NCI-H1092 (cell line): ENCODE measurements around the gene SPOCK1.
A peak's percentile ranks its signal among the peaks of the same experiment; 100 is the strongest.
"Not testable (repeated sequence)": the region's sequence is repeated elsewhere in the genome, so short reads cannot be mapped to it uniquely, and the experiment has no call there.

Source experiments
- DNase-seq: peaks from one replicate; lab custom pipeline; 2025; lab: John Stamatoyannopoulos, UW

SPOCK1 gene

DNA sequence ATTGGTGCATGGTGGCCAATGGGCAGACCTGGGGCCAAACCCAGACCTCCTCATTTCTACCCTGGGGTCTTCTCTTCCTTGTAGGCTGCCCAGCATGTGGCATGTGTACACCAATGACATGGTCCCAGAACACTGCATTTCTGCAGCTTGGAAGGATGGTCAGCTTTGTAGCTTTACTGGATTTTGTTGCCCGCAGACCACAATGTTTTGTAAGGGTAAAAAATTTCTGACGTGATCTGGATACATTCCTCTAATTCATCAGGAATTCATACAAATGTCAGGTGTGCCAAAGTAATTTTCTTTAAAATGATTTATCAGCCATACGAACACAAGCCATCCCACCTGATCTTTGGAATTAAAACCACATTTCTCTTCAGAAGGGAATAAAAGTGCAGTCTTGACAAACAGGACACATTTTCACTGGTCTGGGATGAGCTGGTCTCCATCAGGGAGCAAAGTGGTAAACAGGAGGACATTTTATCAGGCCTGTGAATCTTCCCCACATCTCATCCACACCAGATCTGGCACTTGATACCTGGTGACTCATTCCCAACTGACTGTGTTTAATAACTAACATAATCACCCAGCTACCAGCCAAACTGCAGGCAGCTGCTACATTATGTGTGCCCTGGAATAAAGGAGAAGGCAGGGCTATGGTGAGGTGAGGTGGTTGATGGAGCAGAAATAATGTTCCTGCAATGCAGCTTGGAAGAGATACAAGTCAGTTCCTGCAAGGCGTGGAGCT is 103.9 kb downstream of the SPOCK1 start:
- DNase-seq, result peak; percentile 10

DNA sequence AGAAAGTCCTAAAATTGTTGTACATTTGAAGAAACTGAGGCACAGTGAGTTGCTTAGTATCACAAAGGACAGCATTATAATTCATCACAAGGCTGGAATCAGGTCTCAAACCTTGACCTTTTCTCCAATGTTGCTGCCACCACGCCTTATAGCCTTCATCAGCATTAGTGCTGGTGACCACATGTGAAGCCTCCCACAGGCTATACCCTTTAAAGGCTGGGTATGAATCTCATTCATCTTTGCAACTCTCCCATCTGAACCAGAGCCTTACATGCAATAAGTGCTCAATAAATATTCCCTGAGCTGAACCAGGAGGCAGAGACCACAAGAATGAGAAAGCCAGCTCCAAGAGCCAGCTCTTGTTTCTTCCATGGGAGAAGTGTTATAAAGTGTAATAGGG is 104.7 kb downstream of the SPOCK1 start:
- no peak for DNase-seq

DNA sequence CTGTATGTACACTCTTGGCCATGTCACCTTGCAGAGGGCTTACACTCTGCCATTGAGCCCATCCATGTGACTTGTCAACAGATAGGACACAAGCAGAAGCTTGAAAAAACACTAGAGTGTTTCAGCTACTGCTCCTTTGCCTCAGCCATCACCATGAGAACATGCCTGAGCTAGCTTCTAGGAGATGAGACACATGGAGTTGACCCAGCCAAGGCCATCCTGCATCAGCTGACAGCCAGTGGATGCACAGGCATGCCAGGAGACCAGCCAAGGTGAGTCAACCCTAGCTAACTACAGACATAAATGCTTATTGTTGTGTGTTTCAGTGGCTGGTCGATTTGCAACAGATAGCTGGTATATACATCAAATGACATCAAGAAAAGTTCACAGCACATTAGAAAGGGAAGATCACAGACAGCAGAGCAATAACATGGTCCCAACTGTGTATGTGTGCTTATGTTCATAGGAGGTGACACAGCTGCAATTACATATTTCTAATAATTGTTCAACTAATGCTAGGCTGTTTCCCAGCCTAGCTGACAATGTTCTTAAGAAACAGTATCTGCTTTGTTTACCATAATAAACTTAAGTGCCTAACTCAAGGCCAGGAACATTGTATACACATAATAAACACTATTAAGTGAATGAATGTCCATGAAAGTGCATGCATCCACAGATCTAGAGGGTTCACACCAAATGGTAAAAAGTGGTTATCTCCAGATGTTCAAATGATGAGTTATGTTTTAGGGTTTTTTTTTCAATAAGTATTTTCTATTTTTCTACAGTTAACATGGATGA is 105.7 kb downstream of the SPOCK1 start:
- no peak for DNase-seq

DNA sequence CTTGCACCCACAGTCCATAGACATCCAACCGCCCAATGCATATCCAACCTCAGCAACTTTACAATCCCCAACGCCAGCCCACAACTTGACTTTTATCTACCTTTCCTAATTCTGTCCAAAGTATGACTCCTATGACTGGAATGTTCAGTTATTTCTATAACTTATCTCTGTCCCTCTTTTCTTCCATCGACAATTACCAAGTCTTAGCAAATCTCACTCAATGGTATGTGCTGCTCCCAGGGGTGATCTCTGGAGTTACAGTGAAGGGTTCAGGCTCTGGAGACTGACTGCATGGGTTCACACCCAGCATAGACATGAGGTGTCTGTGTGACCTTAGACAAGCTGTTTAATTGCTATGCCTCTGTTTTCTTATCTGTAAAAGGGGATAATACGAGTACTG is 106.9 kb downstream of the SPOCK1 start:
- no peak for DNase-seq

DNA sequence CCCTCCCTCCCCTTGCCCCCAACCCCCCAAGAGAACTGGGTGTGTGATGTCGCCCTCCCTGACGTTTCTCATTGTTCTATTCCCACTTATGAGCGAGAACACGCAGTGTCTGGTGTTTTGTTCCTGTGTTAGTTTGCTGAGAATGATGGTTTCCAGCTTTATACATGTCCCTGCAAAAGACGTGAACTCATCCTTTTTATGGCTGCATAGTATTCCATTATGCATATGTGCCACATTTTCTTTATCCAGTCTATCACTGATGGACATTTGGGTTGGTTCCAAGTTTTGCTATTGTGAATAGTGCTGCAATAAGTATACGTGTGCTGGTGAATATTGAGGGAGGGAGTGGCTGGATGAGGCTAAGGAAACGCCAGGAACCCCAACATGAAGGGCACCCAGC is 108.1 kb downstream of the SPOCK1 start:
- not testable (repeated sequence) for DNase-seq

DNA sequence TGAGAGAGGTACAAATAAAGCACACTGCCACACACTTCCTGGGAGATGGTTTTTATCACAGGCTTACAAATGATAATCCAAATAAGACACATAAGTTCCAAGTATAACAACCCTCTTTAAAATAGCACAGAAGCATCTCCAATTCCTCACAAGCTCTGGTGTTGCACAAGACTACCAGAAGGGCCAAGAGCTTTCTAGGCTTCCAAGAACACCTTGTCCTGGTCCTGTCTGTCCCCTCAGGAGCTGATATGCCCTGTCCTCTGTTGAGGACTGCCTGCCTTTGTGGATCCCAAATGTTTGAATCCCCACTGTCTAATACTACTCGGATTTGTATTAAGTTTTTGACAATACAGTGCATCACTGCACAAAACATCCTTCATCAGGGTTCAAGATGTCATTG is 110.1 kb downstream of the SPOCK1 start:
- DNase-seq, result no peak

DNA sequence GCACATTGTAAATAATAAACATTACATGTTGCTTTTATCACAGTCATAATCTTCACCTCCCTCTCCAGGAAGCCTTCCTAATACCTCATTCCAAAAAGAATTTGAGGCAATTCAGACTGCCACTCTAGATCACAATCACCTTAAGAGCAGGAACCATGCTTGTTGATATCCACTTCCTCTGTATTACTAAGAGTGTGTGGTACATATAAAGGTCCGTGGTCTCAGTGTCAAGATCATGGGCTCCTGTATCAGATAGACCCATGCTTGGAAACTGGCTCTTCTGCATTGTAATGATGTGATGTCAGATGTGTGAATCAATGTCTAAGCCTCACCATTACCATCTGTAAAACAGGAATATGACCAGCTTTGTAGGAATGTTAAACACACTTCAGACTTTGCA is 114.1 kb downstream of the SPOCK1 start:
- DNase-seq, result no peak

DNA sequence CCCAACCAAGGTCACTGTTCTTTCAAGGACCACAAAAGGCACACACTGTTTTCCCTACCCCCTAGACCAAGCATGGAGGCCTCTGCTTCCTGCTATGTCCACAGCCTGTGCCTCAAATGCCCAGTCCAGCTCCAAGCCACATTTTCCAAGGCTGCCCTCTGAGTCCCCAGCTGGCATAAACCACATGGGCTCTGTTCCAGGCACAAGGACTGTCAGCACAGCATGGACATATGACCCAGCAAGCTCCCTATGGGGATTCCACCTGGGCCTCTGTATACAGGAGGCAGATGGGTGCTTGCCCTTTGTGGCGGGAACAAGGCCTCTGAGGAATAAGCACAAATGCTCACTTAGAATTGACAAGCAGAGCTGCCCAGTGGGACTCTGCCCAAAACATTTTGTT is 115.2 kb downstream of the SPOCK1 start:
- no peak for DNase-seq

DNA sequence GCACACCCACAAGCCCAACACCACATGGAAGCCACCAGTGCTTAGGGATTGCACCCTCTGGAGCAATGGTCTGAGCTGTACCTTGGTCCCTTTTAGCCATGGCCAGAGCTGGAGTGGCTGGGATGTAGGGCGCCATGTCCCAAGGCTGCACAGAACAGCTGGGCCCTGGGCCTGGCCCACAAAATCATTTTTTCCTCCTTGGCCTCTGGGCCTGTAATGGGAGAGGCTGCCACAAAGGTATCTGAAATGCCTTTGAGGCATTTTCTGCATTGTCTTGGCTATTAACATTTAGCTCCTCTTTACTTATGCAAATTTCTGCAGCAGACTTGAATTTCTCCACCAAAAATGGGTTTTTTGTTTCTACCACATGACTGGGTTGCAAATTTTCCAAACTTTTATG is 117.6 kb downstream of the SPOCK1 start:
- DNase-seq, result no peak

DNA sequence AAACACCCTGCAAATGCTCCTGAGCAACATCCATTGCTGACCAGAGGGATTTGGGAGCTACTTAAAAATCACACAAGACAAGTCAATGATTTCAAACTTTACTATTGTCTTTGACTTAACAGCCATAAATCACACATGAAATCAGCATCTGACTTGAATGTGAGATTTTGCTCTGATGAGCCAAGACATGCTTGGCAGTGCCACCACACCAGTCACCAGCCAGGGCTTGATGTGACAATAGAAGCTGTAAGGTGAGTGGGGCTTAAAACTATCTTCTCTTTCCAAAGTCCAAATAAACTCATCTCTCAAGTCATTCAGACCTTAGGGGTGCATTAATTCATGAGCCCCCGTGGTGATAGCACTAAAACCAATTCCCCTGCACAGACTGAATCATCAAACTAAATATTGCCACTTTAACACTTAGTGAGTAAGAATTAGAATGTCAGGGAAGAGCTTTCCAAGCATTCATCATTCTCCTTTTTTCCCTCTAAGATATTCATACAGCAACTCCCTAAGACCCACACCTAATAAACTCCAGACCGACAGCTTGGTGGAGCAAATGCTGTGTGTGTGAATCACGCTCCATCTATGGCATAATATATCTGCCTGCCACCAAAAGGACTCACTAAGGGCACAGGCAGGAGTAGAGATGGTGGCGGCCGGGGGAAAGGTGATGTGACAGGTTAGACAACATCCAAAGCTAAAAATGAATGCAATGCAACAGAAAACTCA is 119.4 kb downstream of the SPOCK1 start:
- no peak for DNase-seq

DNA sequence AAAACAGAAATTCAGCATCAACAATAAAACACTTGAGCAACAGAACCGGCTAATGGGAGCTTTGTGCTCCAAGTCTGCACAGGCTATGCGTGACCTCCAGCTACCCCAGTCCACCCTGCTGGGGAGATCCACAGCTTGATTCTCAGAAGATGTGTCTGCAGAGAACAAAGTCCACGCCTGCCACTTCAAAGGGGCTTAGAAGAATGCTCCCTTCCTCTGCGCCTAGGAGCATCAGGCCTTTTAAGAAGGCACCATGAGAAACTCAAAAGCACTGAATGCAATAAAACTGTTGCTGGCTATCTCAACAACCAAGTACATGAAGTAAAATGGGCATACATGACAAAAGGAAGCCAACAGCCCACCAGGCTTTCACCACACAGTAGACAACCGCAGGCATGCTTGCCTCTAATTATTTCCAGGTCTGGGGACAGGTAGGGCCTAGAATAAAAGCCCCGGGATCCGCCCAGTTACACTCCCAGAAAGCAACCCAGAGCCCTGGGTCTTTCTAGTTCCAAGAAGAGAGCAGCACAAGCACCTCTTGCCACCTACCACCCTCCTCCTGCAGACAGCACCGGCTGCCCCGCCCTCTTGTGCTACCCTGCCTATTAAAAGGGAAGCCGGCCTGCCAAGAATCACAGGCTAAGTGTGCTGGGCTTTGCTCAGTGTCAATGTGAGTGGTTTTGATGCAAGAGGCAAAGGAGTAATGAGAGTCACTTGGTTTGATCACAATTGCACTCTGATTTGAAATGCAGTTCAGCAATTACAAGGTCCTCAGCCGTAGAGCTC is 123.2 kb downstream of the SPOCK1 start:
- peak; percentile 89 for DNase-seq

DNA sequence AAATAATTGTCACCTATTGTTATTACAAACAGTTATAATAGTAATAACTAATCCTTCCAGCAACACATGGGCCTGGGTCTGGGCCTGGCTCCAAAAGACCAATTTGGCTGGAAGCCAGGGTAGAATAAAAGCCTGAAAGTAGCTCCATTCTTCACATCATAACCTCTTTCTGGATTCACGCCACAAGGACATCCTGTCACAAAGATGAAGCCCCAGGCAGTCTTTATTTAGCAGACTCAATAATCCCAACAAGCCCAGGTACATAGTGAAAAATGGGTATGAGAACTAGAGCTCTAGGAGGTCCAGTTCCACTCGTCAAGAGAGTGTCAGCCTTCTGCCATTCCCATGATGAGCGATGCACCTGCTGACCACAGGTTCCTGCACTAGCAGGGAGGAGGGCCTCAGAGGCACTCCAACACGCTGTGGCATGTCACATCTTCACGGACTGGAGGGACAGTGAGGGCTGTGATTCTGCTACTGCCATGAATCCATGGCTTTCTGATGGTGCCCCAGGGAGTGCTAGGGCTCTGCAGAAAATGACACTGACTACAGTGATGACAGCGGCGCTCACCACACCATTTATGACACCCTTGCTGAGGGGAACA is 124.9 kb downstream of the SPOCK1 start:
- DNase-seq, result peak; percentile 96

DNA sequence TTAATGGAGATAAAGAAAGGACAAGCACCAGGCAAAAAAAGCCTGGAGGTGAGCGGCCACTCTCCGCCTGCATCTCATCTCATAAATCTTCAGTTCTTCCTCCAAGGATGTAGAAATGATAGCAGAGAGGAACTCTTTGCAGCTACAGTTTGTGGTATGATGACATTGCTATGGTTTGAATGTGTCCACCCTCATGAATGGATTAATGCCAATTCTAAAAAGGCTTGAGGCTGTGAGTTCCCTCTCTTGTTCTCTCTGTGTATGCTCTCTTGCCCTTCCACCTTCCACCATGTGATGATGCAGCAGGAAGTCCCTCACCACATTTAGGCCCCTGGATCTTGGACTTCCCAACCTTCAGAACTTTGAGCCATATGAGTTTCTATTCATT is 126.4 kb downstream of the SPOCK1 start:
- DNase-seq, result no peak

DNA sequence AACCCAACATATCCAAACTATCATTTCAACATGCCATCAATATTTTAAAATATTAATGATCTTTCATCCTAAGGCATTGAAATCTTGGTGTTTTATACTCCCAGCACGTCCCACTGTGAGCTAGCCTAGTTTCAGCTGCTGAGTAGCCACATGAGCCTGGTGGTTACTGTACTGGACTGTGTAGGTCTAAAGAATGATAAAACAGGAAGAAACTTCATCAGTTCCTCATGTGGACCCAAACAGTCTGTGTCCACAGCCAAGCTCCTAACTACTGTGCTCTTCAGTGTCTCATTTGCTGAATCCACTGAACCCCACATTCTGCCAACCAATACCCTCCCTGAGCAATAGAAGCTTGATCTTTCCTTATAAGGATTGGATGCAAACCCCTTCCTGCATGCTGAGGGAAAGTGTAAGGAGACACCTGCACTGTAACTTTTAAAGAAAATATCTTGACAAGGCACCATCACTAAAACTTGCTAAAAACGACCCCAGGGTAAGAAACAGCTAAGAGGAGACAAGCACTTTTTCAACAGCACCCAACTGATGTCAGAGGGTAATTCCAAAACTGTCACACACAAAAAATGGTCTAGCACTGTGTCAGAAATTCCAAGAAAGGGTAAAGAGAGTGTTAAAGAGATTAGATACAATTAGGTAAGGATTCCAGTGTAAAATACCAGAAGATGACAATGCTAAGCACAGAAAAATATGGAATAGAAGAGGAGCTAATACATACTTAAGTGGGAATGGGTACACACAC is 126.9 kb downstream of the SPOCK1 start:
- no peak for DNase-seq

DNA sequence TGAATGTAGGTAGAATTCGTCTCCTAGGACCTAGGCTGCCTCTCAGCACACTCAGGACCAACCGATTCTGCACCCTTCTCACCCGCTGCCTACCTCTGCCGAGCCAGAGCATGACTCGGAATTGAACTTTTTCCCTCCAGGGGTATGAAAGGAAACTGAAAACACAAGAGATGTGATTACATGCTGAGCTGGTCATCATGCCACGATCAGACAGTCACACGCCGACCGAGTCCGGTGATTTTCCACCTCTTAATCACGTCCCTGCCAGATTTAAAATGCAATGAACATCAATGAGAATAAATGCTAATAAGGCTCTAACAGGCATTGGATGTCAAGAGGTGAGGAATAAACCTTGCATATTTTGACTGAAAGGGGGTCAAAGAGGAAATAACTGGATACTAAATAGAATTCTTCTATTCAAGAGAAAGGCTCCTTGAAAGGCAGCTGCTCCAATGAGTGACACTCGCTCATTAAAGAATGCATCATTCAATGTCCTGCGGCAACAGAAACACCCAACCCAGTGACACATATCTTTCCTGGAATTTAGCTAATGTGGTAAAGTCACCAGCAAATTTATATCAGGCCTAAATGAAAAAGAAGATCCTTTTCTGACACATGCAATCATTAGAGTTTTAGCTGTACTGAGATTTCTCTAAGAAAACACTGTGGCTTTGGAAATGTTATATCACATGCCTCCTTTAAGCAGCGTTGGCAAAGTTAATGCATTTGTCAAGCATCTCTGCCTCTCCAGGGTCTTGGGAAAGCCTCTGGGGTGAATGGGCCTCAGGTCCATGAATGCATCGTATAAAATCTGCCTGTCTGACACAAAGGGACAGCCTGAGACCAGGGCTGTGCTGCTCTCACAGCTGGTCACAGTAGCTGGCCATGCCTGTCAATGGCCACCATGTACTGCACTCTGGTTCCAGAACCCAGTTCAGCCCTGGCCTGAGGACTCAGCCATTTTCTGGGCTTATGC is 128.7 kb downstream of the SPOCK1 start:
- DNase-seq, result no peak

DNA sequence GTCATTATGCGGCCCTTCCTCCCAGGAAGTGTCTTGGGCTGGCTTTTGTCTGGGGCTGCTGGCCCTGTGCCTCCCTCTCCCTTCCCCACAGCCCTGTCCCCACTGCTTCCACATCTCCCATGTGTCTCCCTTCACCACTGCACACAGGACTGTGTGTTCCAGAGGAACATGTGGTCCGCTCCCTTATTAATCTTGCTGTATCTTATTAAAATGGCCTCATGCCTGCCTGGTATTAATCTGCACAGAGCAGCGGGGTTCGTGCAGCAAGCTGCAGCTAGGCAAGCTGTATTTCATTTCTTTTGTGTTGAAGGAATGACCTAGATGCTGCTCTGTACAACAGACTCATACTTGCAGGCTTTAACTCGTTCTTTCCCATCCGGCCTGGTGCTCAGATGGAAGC is 130.5 kb downstream of the SPOCK1 start:
- DNase-seq, result no peak

DNA sequence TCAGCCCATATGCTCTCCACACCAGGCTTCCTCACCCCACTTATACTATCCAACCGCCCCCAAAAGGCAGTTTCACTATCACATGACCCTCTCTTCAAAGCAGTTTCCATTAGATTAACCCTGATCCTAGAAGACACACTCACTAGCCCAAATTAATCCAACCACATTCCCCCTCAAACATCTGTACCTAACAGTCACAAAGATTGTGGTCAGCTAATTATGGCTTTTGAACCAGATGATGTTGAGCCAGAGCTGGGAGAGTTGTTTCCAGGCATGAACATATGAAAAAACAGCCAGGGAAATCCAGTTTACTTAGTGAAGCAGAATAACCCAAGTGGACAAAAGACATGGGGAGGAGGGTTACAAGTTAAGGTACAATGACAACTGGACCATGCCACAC is 131.2 kb downstream of the SPOCK1 start:
- DNase-seq, result no peak

DNA sequence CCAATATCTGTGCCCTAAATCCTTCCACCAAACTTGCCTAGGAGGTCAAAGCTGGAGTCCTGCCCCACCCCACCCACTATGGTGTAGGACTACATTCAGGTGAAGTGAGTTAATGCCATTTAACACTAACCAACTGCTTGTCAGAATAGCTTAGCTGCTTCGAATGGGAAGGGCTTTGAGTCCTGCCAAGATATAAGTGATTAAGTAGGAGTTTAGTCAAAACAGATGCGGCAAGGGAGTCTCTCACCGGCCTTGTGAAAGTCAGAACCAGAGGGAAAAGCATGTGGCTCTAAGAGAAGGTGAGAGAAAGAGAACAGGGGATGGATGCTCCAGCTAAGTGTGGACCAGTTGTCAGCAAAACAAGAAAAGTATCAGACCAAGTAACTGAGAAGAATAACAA is 132.6 kb downstream of the SPOCK1 start:
- DNase-seq, result no peak

DNA sequence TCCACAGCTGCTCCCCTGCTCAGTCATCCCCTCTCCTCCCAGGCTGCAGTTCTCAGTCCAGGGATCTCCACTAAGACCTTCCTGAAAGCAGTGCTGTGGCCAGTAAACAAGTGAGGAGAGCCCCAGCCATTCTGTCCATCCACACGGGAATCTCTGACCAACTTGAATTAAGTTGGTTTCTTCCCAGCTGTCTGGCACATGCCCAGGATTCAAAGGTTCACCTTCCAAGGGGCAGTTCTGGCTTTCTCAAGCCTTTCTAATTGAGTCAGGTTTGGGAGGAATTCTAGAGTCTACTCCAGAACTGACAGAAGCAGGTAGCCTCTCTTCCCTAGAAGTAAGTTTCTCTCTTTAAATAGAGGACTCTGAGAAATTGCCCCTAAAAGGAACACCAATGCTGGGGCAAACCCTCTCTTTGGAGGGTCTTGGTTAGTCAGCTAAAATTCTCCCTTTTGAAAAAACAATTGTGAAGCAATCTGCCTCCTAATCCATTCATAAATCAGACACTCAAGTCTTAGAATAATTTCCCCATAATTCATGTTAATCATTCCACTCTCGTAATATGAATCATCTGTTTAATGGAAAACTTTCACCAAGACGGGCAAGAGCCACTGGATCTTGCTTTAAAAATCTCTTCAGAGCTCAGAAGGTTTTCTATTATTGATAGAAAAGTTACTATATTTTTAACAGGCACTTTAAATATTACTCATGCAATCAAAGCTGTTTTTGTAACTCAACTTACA is 133.8 kb downstream of the SPOCK1 start:
- DNase-seq, result no peak
